ENCODE data around the gene IPO11.

The IPO11 gene

GRCh38 chr5:62376064-62376463, 36.5 kb upstream of the IPO11 start:
- no peak for DNase-seq (ENCODE audit: extremely low read depth, low read depth)

GRCh38 chr5:62385131-62385530, 27.4 kb upstream of the IPO11 start:
- no peak for DNase-seq (ENCODE audit: extremely low read depth, low read depth)
- no peak for TF ChIP-seq CTCF (IDR thresholded peaks at IDR 0.05; ENCODE audit: low read depth, low read length)

More at GRCh38 chr5:62376064-62376463, 36.5 kb upstream of the IPO11 start:
- TF ChIP-seq CTCF (IDR thresholded peaks at IDR 0.05; ENCODE audit: low read depth, low read length): no peak

- DNase-seq (ENCODE audit: extremely low read depth, low read depth): no peak
- TF ChIP-seq CTCF (IDR thresholded peaks at IDR 0.05; ENCODE audit: low read depth, low read length): no peak
Observed at GRCh38 chr5:62385816-62386400, 26.7 kb upstream of the IPO11 start.

- no peak for TF ChIP-seq CTCF (IDR thresholded peaks at IDR 0.05; ENCODE audit: low read depth, low read length)
- DNase-seq (ENCODE audit: extremely low read depth, low read depth): peak; percentile 3
Observed at GRCh38 chr5:62386824-62387223, 25.7 kb upstream of the IPO11 start.

- no peak for TF ChIP-seq CTCF (IDR thresholded peaks at IDR 0.05; ENCODE audit: low read depth, low read length)
- no peak for DNase-seq (ENCODE audit: extremely low read depth, low read depth)
Observed at GRCh38 chr5:62395210-62395950, 17.2 kb upstream of the IPO11 start.

- peak; percentile 92 for DNase-seq (ENCODE audit: extremely low read depth, low read depth)
- TF ChIP-seq CTCF (IDR thresholded peaks at IDR 0.05; ENCODE audit: low read depth, low read length): no peak
Observed at GRCh38 chr5:62403411-62404250, 8.9 kb upstream of the IPO11 start, which contains the start of gene DIMT1. Gene DIMT1 (minus strand): TSS chr5:62403905. CDS start chr5:62403772, 133 bp downstream.
